NCI-H1105 (cell line): ENCODE results near the gene YTHDF1.

ENCODE experiments used
- DNase-seq: peaks from one replicate; lab custom pipeline; 2025; lab: John Stamatoyannopoulos, UW

The YTHDF1 gene

DNA sequence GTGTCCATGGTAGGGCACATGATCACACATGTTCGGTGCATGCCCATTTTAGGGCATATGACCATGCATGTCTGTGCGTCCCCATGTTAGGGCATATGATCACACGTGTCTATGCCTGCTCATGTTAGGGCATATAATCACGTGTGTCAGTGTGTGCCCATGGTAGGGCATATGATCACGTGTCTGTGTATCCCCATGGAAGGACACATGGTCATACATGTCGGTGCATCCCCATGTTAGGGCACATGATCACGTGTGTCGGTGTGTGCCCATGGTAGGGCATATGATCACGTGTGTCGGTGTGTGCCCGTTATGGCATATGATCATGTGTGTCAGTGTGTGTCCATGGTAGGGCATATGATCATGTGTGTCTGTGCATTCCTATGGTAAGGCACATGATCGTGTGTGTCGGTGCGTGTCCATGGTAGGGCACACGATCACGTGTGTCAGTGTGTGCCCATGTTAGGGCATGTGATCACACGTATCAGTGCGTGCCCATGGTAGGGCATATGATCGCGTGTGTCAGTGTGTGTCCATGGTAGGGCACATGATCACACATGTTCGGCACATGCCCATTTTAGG is 30.6 kb downstream of the YTHDF1 start:
- DNase-seq, result no peak

DNA sequence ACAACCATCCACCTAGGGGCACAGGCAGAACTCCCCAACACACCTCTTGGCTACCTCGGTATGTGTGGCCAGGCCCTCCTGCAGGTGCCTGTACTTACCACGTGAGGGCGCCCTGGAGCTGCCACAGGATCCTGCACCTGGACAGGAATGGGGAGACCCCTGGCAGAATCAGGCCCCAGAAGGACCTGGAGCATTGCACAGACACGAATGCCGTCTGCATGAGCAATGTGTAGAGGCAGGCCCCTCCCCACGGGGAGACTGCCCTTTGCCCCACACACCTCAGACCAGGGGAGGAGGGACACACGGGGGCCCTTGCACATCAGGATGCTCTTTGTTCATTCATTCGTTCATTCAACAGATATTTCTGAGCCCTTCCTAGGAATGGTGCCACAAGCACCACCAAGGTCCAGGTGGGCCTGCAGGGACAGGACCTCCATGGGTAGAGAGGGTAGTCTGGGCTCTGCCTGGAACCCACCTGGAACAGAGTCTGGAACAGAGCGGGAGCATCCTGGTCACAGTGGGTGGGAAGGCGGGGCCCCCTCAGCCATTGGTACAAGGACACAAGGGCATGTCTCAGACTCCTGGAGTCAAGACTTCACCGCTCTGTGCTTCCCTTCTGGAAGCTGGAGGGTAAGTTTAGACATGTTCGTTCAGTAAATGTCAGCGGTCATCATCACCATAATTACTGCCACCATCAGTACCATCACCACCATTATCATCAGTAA is 32.3 kb downstream of the YTHDF1 start:
- no peak for DNase-seq

GRCh38 chr20:63182946-63183415 is 33.0 kb downstream of the YTHDF1 start:
- DNase-seq, result no peak

- DNase-seq, result no peak
Measured at GRCh38 chr20:63182425-63182824, 33.5 kb downstream of the YTHDF1 start.

DNA sequence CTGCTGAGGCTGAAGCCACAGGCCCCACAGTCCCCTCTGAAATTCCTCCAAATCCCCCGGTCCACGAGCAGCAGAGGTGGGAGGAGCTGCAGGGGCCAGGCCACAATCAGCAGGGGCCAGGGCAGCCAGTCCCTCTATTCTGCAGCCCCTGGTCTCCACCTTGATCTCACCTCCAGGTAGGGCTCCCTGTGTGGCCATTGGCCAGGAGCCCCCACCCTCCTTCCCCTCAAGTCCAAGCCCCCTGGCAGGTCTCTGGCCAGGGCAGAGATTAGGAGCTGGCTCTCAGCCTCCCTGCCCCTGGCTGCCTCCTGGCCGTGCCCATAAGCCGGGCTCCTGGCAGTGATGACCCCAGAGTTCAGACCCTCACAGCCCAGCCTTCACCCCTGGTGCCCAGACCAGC is 34.7 kb downstream of the YTHDF1 start:
- DNase-seq, result no peak

GRCh38 chr20:63180569-63181185 is 35.3 kb downstream of the YTHDF1 start:
- DNase-seq, result no peak

DNA sequence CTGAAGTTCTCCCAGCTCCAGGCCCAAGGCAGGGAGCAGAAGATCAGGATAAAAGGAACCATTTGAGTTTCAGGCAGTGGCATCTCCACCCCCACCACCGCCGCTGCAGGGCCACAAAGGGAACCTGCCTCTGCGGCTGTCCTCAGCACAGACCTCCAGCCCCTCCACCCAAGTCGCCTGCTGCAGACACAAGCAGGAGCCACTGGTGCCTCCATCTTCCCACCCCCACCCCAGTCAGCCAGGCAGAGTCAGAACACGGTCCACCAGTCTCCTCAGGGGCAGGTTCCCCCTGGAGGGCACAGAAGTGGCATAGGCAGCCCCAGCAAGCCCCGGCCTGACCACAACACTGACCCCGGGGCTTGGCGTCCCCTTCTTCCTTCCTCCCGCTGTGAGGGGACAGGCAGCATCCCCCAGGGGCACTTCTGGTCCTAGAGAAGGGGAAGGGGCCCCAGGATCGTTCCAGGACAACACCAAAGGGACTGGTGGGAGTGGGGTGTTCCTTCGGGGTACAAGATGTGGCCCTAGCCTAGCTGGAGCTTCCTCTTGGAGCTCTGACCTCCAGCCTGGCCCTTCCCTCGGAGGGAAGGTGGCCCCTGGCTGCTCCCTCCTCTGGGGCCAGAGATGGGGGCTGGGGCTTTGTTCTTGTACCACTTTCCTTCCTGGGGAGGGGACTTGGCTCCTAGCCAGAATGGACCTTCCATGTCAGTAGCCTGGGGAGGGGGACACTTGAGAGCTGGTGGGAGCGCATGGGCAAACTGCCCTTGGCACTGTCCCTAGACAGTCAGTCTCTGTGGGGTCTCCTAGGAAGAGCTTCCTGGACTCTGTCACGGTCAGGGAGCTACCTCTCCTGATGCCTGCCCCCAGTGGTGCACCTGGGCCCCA is 36.0 kb downstream of the YTHDF1 start:
- DNase-seq, result no peak

GRCh38 chr20:63178889-63179686 is 36.8 kb downstream of the YTHDF1 start:
- DNase-seq, result peak; percentile 81

- DNase-seq, result no peak
Measured at GRCh38 chr20:63178446-63178820, 37.5 kb downstream of the YTHDF1 start.

DNA sequence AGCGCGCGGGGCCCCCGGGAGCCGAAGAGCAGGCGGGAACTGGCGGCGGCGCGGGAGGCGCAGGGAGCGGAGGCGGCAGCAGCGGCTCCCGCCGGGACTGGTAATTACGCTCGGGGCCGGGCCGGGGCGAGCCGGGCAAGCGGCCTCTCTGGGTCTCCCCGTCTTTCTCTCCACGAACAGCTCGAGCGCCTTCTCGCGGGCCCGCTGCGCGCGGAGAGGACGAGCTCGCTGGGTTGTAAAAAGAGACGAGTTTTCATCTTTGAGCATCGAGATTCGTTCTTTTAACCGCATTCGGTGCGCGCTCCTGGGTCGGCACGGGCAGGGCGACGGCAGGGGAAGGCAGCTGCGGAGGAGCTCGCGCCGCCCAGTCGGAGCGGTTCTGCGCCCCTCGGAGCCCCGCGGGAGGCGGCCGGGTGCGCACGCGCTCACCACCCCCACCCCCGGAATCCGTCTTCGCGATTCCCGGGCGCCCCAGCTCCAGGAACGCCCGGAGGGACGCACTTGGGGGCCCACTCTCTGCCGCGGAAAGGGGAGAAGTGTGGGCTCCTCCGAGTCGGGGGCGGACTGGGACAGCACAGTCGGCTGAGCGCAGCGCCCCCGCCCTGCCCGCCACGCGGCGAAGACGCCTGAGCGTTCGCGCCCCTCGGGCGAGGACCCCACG is 38.0 kb downstream of the YTHDF1 start:
- no peak for DNase-seq

DNA sequence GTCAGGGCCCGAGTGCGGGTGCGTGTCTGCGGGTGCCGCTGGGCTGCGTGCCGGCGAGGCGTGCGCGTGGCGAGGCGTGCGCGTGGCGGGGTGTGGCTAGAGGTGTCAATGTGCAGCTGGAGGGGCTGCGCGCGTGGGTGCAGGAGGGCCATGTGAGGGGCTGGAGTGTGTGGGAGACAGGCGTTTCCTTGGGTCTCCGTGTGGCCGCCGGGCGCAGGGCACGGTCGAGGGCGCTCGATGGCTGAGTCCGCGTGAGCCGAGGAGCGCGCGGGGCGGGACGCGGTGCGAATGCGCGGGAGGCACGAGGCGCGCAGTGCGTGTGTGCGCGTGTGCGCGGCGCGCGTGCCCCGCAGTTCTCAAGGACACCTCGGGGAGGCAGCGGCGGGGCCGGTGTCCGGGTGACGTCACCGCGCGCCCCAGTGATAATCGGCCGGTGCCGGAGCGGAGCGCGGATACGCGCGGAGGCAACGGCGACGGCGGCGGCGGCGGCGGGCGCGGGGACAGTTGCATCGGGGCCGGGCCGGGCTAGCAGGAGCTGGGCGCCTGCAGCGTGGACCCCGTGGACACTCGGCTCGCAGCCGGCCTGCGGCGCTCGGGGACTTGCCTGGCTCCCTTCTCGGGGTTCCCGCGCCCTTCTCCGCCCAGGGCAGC is 38.7 kb downstream of the YTHDF1 start:
- DNase-seq, result no peak

DNA sequence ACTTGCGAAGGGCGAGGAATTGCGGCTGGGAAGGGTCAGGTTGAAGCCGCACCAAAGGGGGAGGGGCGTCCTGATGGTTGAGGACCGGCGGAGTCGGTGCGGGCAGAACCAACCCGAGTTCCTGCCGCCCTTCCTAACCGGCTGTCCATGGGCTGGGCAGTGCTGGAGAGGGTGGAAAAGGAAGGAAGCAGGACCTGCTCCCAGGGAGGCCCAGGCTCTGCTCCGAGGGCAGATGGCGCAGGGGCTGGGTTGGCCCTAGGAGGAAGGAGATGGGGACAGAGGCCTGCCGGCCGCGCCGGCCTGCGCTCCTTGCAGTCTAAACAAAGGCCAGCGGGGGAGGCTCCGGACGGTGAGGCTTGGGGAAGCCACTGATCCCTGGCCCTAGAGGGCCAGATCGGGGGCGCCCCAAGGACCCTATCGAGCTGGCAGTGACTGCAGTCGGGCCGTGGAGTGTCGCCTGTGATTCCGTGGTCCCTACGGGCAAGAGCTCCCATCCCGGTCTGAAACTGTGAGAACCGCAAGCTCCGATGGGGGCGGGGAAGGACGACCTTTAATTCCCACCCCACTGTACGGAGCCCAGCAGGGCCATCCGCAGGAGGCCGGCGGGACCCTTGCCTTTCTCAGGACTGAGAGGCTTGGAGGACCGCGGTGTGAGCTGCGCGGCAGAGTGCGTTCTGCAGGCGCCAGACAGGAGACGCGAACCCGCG is 39.4 kb downstream of the YTHDF1 start:
- DNase-seq, result no peak

DNA sequence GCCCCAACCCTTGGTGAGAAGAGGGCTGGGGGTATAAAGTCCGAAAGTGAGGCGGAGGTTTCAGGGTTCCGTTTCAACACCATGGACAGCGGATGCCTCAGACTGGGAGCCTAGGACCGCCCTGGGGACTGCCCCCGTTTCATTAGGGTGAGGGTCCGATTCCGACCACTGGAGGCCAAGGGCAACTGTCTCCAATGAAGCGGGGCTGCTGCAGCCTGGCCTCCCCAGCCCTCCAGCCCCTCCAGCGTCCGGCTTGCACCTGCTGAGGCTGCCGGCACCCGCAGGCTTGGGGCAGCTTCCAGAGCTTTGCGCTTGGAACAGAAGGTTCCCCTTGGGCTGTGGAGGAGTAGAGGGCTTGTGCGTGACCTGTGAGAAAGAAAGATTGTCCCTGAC is 39.9 kb downstream of the YTHDF1 start:
- no peak for DNase-seq

- peak; percentile 45 for DNase-seq
Measured at GRCh38 chr20:63175038-63175895, 40.7 kb downstream of the YTHDF1 start.

- no peak for DNase-seq
Measured at GRCh38 chr20:63174309-63175037, 41.5 kb downstream of the YTHDF1 start.

- DNase-seq, result no peak
Measured at GRCh38 chr20:63173552-63174191, 42.3 kb downstream of the YTHDF1 start.

GRCh38 chr20:63172726-63173125 is 43.2 kb downstream of the YTHDF1 start:
- no peak for DNase-seq

DNA sequence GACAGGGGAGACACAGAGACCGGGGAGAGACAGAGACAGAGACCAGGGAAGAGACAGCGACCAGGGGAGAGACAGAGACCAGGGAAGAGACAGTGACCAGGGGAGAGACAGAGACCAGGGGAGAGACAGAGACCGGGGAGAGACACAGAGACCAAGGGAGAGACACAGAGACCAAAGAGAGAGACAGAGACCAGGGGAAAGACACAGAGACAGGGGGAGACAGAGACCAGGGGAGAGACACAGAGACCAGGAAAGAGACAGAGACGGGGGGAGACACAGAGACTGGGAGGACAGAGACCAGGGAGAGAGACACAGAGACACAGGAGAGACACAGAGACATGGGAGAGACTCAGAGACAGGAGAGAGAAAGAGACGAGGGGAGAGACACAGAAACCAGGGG is 43.9 kb downstream of the YTHDF1 start:
- no peak for DNase-seq
